Endothelial cell (in vitro differentiated cells): ENCODE data around the gene ABHD12. TPM values are rescaled to one million over a fixed set of nuclear protein-coding genes. Genes with fewer than 3 reads are reported as not detected.

Experiments
- DNase-seq: peaks from one replicate; pipeline ENCODE4 v3.0.0; 2021; ENCODE audit warnings: low spot score
- H3K27ac Mint-ChIP-seq: one replicate; pipeline ENCODE4 v1.8.0; 2021; ENCODE audit warnings: mixed read lengths, inconsistent platforms; ENCODE audit not compliant: unreplicated experiment
- H3K27me3 Mint-ChIP-seq: one replicate; pipeline ENCODE4 v1.8.0; 2021; ENCODE audit warnings: mild to moderate bottlenecking, moderate library complexity, mixed read lengths, inconsistent platforms; ENCODE audit not compliant: unreplicated experiment
- H3K36me3 Mint-ChIP-seq: one replicate; pipeline ENCODE4 v1.8.0; 2021; ENCODE audit warnings: mild to moderate bottlenecking, low read depth, mixed read lengths, inconsistent platforms; ENCODE audit not compliant: unreplicated experiment
- H3K4me1 Mint-ChIP-seq: one replicate; pipeline ENCODE4 v1.8.0; 2021; ENCODE audit warnings: mild to moderate bottlenecking, mixed read lengths, inconsistent platforms; ENCODE audit not compliant: unreplicated experiment
- H3K4me3 Mint-ChIP-seq: one replicate; pipeline ENCODE4 v1.8.0; 2021; ENCODE audit warnings: mild to moderate bottlenecking, mixed read lengths, inconsistent platforms; ENCODE audit not compliant: unreplicated experiment
- H3K9me3 Mint-ChIP-seq: one replicate; pipeline ENCODE4 v1.8.0; 2021; ENCODE audit warnings: mixed read lengths, inconsistent platforms; ENCODE audit not compliant: unreplicated experiment
- CTCF ChIP-seq: fragments of 200-600 bp; sonication (generic); IDR thresholded peaks from one replicate; pipeline ENCODE4 v1.5.0; 2021; ENCODE audit warnings: antibody characterized with exemption; ENCODE audit not compliant: unreplicated experiment
- total RNA-seq: library from RNA; stranded (reverse); fragmentation: NEBNext Ultra II Directional; extraction: Animal tissue kit (Norgen Biotek cat#: 25700); gene quantifications from one replicate; pipeline ENCODE4 v1.2.1, GENCODE V29; 2021; ENCODE audit not compliant: unreplicated experiment

Gene ABHD12
- total RNA-seq, 1 donor from 2014 or later = 28.0 TPM

GRCh38 chr20:25258476-25258805 is 132.2 kb downstream of the ABHD12 start:
- no peak for DNase-seq
- no peak overlapping the region for H3K27ac Mint-ChIP-seq
- H3K27me3 Mint-ChIP-seq = peaks cover 3% of the 10 kb centered on the region
- peaks cover 26% of the 10 kb centered on the region for H3K36me3 Mint-ChIP-seq
- H3K9me3 Mint-ChIP-seq = no peaks in the 10 kb centered on the region
- H3K4me1 Mint-ChIP-seq = no peaks in the 10 kb centered on the region
- no peak overlapping the region for H3K4me3 Mint-ChIP-seq
- TF ChIP-seq CTCF = no peak

- Mint-ChIP-seq H3K4me1 (no peaks in the 10 kb centered on the region), H3K27me3 (peaks cover 3% of the 10 kb centered on the region), H3K4me3 (no peak overlapping the region), H3K27ac (no peak overlapping the region), H3K36me3 (peaks cover 26% of the 10 kb centered on the region), H3K9me3 (no peaks in the 10 kb centered on the region)
- no peak for TF ChIP-seq CTCF
- no peak for DNase-seq
Measured at GRCh38 chr20:25257756-25258475, 132.7 kb downstream of the ABHD12 start.

- Mint-ChIP-seq H3K4me1 (no peaks in the 10 kb centered on the region), H3K9me3 (no peaks in the 10 kb centered on the region), H3K27me3 (peaks cover 3% of the 10 kb centered on the region), H3K36me3 (peaks cover 29% of the 10 kb centered on the region), H3K27ac (no peak overlapping the region), H3K4me3 (no peak overlapping the region)
- DNase-seq = no peak
- no peak for TF ChIP-seq CTCF
Measured at GRCh38 chr20:25257130-25257529, 133.5 kb downstream of the ABHD12 start.

- Mint-ChIP-seq H3K36me3 (peaks cover 24% of the 10 kb centered on the region), H3K4me3 (no peak overlapping the region), H3K27me3 (peaks cover 1% of the 10 kb centered on the region), H3K4me1 (no peaks in the 10 kb centered on the region), H3K9me3 (no peaks in the 10 kb centered on the region), H3K27ac (no peak overlapping the region)
- no peak for TF ChIP-seq CTCF
- no peak for DNase-seq
Measured at GRCh38 chr20:25256226-25256859, 134.3 kb downstream of the ABHD12 start.

GRCh38 chr20:25254986-25255680 is 135.5 kb downstream of the ABHD12 start:
- H3K9me3 Mint-ChIP-seq = no peaks in the 10 kb centered on the region
- peaks cover 5% of the 10 kb centered on the region for H3K27me3 Mint-ChIP-seq
- H3K4me1 Mint-ChIP-seq = no peaks in the 10 kb centered on the region
- H3K36me3 Mint-ChIP-seq = peaks cover 21% of the 10 kb centered on the region
- no peak overlapping the region for H3K27ac Mint-ChIP-seq
- H3K4me3 Mint-ChIP-seq = no peak overlapping the region
- DNase-seq = no peak
- no peak for TF ChIP-seq CTCF
